ENCODE data around the gene DUSP19. TPM values are rescaled to one million over a fixed set of nuclear protein-coding genes. Genes with fewer than 3 reads are reported as not detected.
"Not testable (repeated sequence)": the region's sequence is repeated elsewhere in the genome, so short reads cannot be mapped to it uniquely, and the experiment has no call there.

DUSP19 gene
- total and polyA plus RNA-seq, 12 donors, result 0.81 to 10.0 (median 4.1) TPM

DNA sequence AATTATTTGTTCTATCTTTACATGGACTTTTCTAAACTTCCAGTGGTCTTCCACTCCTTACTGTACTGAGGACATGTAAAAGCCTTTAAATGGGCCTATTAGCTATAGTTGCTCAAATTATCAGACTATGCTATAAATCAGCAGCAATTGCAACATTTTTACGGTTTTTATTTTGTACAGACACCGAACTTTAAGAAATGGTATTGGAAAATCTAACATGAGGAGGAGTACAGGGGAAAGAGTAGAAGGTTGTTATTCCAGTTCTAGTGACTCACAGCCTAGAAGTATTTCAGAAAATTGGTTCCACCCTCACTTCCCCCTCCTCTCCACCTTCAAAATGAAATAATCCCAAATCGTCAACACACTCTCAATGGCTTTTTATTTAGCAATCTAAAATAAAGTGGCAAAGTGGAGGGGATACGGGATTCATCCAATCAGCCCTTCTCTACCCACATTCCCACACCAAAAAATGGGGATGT is 41.4 kb upstream of the DUSP19 start:
- no peak for DNase-seq
- Histone ChIP-seq H3K4me1 (replicated peaks in 1 of 2) (peaks cover 10 to 49% of the 10 kb centered on the region in 2 donors), H3K27ac (peak overlapping the region; percentile 83 to 99 (median 98)), H3K36me3 (replicated peaks in 1 of 2) (no peaks in the 10 kb centered on the region), H3K9me3 (replicated peaks in 1 of 3) (no peaks in the 10 kb centered on the region), H3K27me3 (no peaks in the 10 kb centered on the region), H3K4me3 (peak overlapping the region; percentile 26 to 97 (median 58))
- intact Hi-C loops (cut with DNase I), result no loop called here
- TF ChIP-seq, protein P1, sequence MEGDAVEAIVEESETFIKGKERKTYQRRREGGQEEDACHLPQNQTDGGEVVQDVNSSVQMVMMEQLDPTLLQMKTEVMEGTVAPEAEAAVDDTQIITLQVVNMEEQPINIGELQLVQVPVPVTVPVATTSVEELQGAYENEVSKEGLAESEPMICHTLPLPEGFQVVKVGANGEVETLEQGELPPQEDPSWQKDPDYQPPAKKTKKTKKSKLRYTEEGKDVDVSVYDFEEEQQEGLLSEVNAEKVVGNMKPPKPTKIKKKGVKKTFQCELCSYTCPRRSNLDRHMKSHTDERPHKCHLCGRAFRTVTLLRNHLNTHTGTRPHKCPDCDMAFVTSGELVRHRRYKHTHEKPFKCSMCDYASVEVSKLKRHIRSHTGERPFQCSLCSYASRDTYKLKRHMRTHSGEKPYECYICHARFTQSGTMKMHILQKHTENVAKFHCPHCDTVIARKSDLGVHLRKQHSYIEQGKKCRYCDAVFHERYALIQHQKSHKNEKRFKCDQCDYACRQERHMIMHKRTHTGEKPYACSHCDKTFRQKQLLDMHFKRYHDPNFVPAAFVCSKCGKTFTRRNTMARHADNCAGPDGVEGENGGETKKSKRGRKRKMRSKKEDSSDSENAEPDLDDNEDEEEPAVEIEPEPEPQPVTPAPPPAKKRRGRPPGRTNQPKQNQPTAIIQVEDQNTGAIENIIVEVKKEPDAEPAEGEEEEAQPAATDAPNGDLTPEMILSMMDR (IDR thresholded peaks at IDR 0.05), result no peak
- TF ChIP-seq POLR2A (IDR thresholded peaks at IDR 0.05), result peak in 1 of 2 donors; percentile 22
- WGBS, 4 donors, result 1 to 4% (median 2%) methylated on average over 4 of the region's 4 CpGs

DNA sequence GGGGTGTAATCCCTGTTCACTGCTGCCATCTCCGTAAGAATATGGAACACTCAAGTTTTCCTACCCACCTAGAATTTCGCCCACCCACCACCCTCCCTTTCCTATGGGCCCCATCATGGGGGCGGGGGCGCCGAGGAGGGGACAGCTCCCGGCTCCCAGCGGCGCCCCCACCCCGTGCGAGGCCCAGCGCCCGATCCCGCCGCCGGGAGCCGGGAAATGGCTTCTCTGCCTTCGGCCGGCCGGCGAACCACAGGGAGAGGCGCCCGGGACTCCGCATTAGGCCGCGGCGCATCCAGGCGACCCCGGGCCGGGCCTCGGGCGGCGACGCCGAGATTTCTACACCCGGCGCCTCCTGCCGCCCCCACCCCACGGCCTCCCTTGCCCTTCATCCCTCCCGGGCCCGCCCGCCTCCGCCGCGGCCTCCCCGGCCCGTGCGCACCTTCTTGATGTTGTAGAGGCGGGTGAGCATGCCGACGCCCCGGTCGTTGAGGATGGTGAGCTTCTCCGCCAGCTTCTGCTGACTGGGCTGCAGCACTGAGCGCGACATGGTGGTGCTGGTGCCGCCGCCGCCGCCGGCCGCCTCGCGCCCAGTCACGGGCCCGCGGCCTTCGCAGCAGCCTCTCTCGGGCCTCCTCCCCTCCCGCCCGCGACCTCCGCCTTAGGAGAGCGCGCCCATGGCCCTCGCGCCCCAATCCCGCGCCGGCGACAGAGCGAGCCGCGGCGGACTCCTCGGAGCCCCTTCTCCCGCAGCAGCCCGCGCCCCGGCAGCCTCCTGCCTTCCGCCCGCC is 40.8 kb upstream of the DUSP19 start:
- peak in 4 of 7 donors; percentile 46 to 53 (median 51) for DNase-seq
- Histone ChIP-seq H3K4me3 (peak overlapping the region; percentile 26 to 97 (median 58)), H3K27me3 (no peaks in the 10 kb centered on the region), H3K4me1 (replicated peaks in 1 of 2) (peaks cover 10 to 48% of the 10 kb centered on the region in 2 donors), H3K9me3 (replicated peaks in 1 of 3) (no peaks in the 10 kb centered on the region), H3K27ac (peak overlapping the region; percentile 83 to 99 (median 98)), H3K36me3 (replicated peaks in 1 of 2) (no peaks in the 10 kb centered on the region)
- intact Hi-C loops (cut with DNase I), result no loop called here
- WGBS, 4 donors, result 0 to 3% (median 1%) methylated on average over 8 to 91 of the region's 91 CpGs
- TF ChIP-seq, protein P1 (IDR thresholded peaks at IDR 0.05), result no peak
- no peak for TF ChIP-seq POLR2A (IDR thresholded peaks at IDR 0.05)

DNA sequence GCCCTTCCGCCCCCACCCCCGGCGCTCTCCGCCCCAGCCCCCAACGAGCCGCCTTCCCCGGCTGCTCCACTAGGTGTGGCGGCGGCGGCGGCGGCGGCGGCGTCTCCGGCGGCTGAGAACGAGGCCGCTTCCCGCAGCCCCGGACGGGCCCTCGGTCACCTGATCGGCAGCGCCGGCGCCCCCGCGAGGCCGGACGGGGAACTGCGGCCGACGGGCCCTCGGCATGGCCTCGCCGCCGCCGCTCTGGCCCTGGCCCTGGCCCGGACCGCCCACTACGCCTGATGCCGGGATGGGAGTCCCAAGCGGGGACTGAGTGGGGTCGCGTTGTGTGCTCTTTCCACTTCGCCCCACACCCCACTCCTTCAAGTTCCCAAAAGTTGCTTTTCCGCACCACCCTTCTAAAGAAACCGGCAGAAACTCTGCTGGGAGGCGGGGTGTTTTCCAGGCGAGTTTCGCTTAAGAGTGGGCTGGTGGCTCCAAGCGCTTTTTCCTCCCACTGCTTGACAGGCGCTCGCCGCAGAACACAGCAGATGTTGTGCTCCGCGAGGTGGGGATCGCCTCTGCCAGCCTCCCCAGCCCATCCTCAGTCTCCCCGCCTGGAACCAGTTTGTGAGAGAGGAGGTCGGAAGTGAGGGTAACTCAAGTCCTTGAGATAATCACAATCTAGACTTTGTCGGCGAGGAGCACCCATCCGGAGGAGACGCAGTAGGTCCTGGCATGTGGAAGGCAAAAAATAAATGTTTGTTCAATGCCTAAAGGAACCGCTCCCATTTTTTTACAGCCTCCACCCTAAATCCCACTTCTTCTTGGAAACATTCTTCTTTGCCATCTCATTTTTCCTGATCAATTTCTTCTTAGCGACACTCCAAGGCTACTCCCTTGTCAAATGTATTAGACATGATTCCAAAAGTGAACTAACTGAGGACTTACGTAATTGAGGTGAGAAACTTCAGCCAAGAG is 39.9 kb upstream of the DUSP19 start, which contains the start of gene NCKAP1:
TSS of gene NCKAP1 (minus strand) at position 117 of the 960 bp plus-strand sequence. CDS start 358 bp downstream, outside the sequence.
- DNase-seq, result peak; percentile 88 to 95 (median 93)
- WGBS, 4 donors, result 1 to 3% (median 2%) methylated on average over 22 to 68 of the region's 68 CpGs
- H3K9me3 ChIP-seq (replicated peaks in 1 of 3), result no peaks in the 10 kb centered on the region
- TF ChIP-seq, protein P1 (IDR thresholded peaks at IDR 0.05), result peak; percentile 20 to 99 (median 68)
- peak; percentile 47 to 76 for TF ChIP-seq POLR2A (IDR thresholded peaks at IDR 0.05)
- intact Hi-C loops (cut with DNase I), result no loop called here
- H3K36me3 ChIP-seq (replicated peaks in 1 of 2), result no peaks in the 10 kb centered on the region
- peak within 1 kb of the TSS; percentile 83 to 99 (median 98) for H3K27ac ChIP-seq
- H3K27me3 ChIP-seq, result no peaks in the 10 kb centered on the region
- H3K4me3 ChIP-seq, result peak within 1 kb of the TSS; percentile 27 to 97 (median 58)
- H3K4me1 ChIP-seq (replicated peaks in 1 of 2), result peaks cover 10 to 40% of the 10 kb centered on the region in 2 donors

DNA sequence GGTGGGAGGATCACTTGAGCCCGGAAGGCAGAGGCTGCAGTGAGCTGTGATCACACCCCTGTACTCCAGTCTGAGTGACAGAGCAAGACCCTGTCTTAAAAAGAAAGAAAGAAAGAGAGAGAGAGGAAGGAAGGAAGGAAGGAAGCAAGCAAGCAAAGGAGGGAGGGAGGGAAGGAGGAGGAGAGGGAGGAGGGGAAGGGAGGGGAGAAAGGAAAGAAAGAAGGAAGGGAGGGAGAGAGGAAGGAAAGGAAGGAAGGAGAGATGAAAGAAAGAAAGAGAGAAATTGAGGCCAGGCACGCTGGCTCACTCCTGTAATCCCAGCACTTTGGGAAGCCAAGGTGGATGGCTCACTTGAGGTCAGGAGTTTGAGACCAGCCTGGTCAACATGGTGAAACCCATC is 37.9 kb upstream of the DUSP19 start:
- Histone ChIP-seq H3K27me3 (no peaks in the 10 kb centered on the region), H3K4me3 (no peak overlapping the region), H3K36me3 (replicated peaks in 1 of 2) (no peaks in the 10 kb centered on the region), H3K27ac (no peak overlapping the region), H3K4me1 (replicated peaks in 1 of 2) (peaks cover 1 to 20% of the 10 kb centered on the region in 2 donors), H3K9me3 (replicated peaks in 1 of 3) (no peaks in the 10 kb centered on the region)
- 85 to 98% (median 88%) methylated on average over 2 of the region's 2 CpGs for WGBS, 4 donors
- intact Hi-C loops (cut with DNase I), result no loop called here
- DNase-seq, result no peak
- TF ChIP-seq, protein P1 (IDR thresholded peaks at IDR 0.05), result no peak
- TF ChIP-seq POLR2A (IDR thresholded peaks at IDR 0.05), result no peak

DNA sequence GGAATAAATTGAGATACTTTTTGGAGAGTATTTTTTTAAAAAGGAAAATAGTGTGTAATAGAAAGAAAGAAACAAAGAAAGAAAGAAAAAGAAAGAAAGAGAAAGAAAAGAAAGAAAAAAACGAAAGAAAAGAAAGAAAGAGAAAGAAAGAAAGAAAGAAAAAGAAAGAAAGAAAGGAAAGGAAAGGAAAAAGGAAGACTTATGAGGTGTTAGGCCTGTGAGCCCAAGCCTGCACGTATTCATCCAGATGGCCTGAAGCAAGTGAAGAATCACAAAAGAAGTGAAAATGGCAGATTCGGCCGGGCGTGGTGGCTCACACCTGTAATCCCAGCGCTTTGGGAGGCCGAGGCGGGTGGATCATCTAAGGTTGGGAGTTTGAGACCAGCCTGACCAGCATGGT is 35.0 kb upstream of the DUSP19 start:
- H3K36me3 ChIP-seq (replicated peaks in 1 of 2); H3K4me3 ChIP-seq; DNase-seq; H3K4me1 ChIP-seq (replicated peaks in 1 of 2); H3K27me3 ChIP-seq; H3K27ac ChIP-seq; H3K9me3 ChIP-seq (replicated peaks in 1 of 3); intact Hi-C loops (cut with DNase I): not testable (repeated sequence)
- 85 to 89% (median 85%) methylated on average over 7 to 8 of the region's 8 CpGs for WGBS, 4 donors

DNA sequence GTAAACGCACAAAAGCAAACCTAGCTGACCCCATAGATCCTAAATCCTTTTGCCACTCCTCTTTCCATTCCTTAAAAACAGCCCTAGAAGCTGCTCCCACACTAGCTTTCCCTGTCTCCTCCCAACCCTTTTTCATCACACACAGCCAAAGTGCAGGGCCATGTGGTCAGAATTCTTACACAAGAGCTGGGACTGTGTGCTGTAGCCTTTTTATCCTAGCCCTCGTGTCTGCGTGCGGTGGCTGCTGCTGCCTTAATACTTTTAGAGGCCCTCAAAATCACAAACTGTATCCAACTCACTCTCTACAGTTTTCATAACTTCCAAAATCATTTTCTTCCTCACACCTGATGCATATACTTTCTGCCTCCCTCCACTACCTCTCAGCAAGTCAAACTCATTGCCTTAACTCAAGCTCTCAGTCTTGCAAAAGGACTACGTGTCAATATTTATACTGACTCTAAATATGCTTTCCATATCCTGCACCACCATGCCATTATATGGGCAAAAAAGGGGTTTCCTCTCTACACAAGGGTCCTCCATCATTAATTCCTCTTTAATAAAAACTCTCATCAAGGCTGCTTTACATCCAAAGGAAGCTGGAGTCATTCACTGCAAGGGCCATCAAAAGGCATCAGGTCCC is 30.9 kb upstream of the DUSP19 start:
- intact Hi-C loops (cut with DNase I); DNase-seq; H3K4me3 ChIP-seq; H3K27ac ChIP-seq; H3K27me3 ChIP-seq; H3K36me3 ChIP-seq (replicated peaks in 1 of 2); H3K4me1 ChIP-seq (replicated peaks in 1 of 2); H3K9me3 ChIP-seq (replicated peaks in 1 of 3): not testable (repeated sequence)
- WGBS, 4 donors, result 76 to 89% (median 86%) methylated on average over 5 of the region's 5 CpGs

Measured in adrenal gland (tissue), 12 donors.